Measurements from ENCODE around the gene PLA2G1B. TPM values are rescaled to one million over a fixed set of nuclear protein-coding genes. Genes with fewer than 3 reads are reported as not detected.
A peak's percentile ranks its signal among the peaks of the same experiment; 100 is the strongest.

Gene PLA2G1B
- total and polyA plus RNA-seq, 9 of the 15 experiments (the other 6 are each of a cell fraction or from before 2014, with no cell fraction given): 1.4 TPM; not detected in 8

DNA sequence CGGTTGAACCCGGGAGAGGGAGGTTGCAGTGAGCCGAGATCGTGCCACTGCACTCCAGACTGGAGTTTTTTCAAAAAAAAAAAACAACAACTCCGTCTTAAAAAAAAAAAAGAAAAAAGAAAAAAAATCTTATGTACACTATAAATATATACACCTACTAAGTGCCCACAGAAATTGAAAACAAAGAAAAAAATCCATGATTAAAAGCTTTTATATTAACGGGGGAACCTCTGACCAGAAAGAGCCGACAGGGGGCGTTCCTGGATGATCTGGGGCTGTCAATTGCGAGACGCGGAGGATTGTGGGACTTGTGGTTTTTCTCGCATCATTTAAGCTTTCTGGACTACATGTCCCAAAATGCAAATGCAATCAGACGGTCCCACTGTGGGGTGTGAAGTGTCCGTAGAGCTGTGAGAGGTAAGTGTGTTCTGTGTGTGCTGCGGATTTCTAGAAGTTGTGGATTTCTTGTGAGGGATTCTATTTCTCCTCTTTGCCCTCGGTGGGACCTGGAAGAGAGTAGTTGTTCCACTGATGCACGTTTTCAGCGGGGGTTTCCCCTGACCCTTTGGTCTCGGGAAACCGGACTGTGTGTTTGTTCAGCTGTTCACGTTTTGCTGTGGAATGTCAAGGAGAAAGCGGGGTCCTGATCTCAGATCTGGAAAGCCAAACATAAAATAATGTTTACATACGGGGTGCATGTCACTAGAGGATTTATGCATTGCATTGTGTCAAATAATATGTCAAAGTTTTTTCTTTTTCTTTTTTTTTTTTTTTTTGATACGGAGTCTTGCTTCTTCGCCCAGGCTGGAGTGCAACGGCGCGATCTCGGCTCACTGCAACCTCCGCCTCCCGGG, 25.4 kb downstream of the PLA2G1B start, which contains the start of gene SIRT4 (continued):
- TF ChIP-seq, protein P1, sequence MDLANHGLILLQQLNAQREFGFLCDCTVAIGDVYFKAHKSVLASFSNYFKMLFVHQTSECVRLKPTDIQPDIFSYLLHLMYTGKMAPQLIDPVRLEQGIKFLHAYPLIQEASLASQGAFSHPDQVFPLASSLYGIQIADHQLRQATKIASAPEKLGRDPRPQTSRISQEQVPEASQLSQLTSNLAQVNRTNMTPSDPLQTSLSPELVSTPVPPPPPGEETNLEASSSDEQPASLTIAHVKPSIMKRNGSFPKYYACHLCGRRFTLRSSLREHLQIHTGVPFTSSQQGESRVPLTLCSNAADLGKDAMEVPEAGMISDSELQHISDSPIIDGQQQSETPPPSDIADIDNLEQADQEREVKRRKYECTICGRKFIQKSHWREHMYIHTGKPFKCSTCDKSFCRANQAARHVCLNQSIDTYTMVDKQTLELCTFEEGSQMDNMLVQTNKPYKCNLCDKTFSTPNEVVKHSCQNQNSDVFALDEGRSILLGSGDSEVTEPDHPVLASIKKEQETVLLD (IDR thresholded peaks at IDR 0.05): peak; percentile 49; the same call in 1 of the 2 replicates
- 0 out of 2 replicates have a peak, but pooled peaks have one; percentile 42 for TF ChIP-seq POLR2AphosphoS5 (IDR thresholded peaks at IDR 0.05; ENCODE audit: control insufficient read depth, insufficient read depth, low read depth, low read length)
- TF ChIP-seq, protein P2, sequence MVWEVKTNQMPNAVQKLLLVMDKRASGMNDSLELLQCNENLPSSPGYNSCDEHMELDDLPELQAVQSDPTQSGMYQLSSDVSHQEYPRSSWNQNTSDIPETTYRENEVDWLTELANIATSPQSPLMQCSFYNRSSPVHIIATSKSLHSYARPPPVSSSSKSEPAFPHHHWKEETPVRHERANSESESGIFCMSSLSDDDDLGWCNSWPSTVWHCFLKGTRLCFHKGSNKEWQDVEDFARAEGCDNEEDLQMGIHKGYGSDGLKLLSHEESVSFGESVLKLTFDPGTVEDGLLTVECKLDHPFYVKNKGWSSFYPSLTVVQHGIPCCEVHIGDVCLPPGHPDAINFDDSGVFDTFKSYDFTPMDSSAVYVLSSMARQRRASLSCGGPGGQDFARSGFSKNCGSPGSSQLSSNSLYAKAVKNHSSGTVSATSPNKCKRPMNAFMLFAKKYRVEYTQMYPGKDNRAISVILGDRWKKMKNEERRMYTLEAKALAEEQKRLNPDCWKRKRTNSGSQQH (CRISPR knock-in tag; IDR thresholded peaks at IDR 0.05): 0 out of 2 replicates have a peak, but pooled peaks have one; percentile 16
- TF ChIP-seq, protein P3, sequence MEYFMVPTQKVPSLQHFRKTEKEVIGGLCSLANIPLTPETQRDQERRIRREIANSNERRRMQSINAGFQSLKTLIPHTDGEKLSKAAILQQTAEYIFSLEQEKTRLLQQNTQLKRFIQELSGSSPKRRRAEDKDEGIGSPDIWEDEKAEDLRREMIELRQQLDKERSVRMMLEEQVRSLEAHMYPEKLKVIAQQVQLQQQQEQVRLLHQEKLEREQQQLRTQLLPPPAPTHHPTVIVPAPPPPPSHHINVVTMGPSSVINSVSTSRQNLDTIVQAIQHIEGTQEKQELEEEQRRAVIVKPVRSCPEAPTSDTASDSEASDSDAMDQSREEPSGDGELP (CRISPR knock-in tag; IDR thresholded peaks at IDR 0.05; ENCODE audit: borderline replicate concordance): peak; percentile 99
- TF ChIP-seq, protein P4, sequence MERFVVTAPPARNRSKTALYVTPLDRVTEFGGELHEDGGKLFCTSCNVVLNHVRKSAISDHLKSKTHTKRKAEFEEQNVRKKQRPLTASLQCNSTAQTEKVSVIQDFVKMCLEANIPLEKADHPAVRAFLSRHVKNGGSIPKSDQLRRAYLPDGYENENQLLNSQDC (CRISPR knock-in tag; IDR thresholded peaks at IDR 0.05): no peak
- TF ChIP-seq BACH1 (tag; IDR thresholded peaks at IDR 0.05): no peak; the same call in 1 of the 2 replicates
- TF ChIP-seq STAG1 (CRISPR knock-in tag; IDR thresholded peaks at IDR 0.05; ENCODE audit: borderline replicate concordance): no peak
- TF ChIP-seq MEF2D (tag; conservative IDR thresholded peaks at IDR 0.05; ENCODE audit: low read depth): peak; percentile 73; the same call in 1 of the 2 replicates
- TF ChIP-seq SP1 (CRISPR knock-in tag; IDR thresholded peaks at IDR 0.05): peak; percentile 59; the same call in 1 of the 2 replicates
- TF ChIP-seq BHLHE40 (IDR thresholded peaks at IDR 0.05; ENCODE audit: low read length): peak; percentile 91
- TF ChIP-seq SMAD2 (IDR thresholded peaks at IDR 0.05; ENCODE audit: low read depth, low read length): no peak
- TF ChIP-seq, protein P5, sequence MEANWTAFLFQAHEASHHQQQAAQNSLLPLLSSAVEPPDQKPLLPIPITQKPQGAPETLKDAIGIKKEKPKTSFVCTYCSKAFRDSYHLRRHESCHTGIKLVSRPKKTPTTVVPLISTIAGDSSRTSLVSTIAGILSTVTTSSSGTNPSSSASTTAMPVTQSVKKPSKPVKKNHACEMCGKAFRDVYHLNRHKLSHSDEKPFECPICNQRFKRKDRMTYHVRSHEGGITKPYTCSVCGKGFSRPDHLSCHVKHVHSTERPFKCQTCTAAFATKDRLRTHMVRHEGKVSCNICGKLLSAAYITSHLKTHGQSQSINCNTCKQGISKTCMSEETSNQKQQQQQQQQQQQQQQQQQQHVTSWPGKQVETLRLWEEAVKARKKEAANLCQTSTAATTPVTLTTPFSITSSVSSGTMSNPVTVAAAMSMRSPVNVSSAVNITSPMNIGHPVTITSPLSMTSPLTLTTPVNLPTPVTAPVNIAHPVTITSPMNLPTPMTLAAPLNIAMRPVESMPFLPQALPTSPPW (CRISPR knock-in tag; IDR thresholded peaks at IDR 0.05): 0 out of 2 replicates have a peak, but pooled peaks have one; percentile 44
- TF ChIP-seq CTBP1 (IDR thresholded peaks at IDR 0.05; ENCODE audit: borderline replicate concordance): 0 out of 2 replicates have a peak, but pooled peaks have one; percentile 17
- TF ChIP-seq, protein P6, sequence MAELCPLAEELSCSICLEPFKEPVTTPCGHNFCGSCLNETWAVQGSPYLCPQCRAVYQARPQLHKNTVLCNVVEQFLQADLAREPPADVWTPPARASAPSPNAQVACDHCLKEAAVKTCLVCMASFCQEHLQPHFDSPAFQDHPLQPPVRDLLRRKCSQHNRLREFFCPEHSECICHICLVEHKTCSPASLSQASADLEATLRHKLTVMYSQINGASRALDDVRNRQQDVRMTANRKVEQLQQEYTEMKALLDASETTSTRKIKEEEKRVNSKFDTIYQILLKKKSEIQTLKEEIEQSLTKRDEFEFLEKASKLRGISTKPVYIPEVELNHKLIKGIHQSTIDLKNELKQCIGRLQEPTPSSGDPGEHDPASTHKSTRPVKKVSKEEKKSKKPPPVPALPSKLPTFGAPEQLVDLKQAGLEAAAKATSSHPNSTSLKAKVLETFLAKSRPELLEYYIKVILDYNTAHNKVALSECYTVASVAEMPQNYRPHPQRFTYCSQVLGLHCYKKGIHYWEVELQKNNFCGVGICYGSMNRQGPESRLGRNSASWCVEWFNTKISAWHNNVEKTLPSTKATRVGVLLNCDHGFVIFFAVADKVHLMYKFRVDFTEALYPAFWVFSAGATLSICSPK (IDR thresholded peaks at IDR 0.05; ENCODE audit: borderline replicate concordance): no peak
- TF ChIP-seq, protein P7, sequence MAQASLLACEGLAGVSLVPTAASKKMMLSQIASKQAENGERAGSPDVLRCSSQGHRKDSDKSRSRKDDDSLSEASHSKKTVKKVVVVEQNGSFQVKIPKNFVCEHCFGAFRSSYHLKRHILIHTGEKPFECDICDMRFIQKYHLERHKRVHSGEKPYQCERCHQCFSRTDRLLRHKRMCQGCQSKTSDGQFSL (CRISPR knock-in tag; IDR thresholded peaks at IDR 0.05): no peak
- TF ChIP-seq, protein P7 (tag; IDR thresholded peaks at IDR 0.05): no peak
- TF ChIP-seq POLR2A (conservative IDR thresholded peaks at IDR 0.05): peak; percentile 64; the same call in 1 of the 2 replicates
- peak; percentile 72 for TF ChIP-seq ESRRA (IDR thresholded peaks at IDR 0.05; ENCODE audit: borderline replicate concordance, low read depth)

Data from K562 (cell line).